GM10847 (cell line): ENCODE results near the gene IRAK1.

Experiments used
- POLR2A ChIP-seq: IDR thresholded peaks from 2 replicates; pipeline ENCODE4 v1.6.1; 2011; ENCODE audit not compliant: insufficient read length; ENCODE audit errors: extremely low read depth

The IRAK1 gene

DNA sequence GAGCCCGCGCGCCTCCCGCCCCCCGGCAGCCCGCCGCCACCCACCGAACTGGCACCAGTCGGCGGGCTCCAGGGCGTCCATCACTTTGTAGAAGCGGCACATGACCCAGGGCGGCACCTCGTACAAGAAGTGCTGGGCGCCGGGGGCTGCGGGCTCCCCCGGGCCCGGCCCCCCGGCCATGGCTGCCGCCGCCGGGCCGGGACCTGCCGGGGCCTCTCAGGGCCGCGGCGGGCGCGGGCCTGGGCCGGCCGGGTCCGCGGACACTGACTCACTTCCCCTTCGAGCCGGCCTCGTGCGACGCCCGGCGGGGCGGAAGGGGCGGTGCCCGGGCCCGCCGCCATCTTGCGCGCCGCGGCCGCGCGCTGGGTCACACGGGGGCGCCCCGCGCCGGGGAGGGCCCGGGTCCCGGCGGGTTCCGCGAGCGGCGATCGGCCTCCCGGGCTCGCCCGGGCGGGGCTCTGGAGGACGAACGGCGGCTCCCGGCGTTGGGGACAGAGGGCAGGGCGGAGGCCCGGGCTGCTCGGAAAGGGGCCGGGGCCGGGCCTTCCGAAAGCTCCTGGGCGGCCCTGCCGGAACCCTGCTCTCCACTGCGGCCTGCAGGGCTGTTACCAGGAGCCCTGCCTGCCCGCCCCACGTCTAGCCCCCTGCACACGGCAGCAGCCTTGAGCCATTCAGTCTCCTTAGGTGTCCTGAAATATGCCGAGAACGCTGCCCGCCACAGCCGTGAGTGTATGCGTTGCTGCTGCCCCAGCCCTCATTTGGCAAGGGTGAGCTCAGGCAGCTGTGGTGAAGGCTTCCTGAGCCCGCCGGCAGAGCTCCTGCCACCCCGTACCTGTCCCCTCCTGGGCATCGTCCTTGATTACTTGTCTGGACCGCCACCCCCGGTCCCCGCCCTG, at the start of gene IRAK1:
IRAK1 (minus strand) TSS at position 270 of the 896 bp plus-strand sequence; CDS start at position 180, 90 bp downstream.
- peak; percentile 16 for TF ChIP-seq POLR2A

GRCh38 chrX:154068560-154068959, 48.9 kb upstream of the IRAK1 start:
- no peak for TF ChIP-seq POLR2A

GRCh38 chrX:154064637-154065435, 45.1 kb upstream of the IRAK1 start:
- no peak for TF ChIP-seq POLR2A

DNA sequence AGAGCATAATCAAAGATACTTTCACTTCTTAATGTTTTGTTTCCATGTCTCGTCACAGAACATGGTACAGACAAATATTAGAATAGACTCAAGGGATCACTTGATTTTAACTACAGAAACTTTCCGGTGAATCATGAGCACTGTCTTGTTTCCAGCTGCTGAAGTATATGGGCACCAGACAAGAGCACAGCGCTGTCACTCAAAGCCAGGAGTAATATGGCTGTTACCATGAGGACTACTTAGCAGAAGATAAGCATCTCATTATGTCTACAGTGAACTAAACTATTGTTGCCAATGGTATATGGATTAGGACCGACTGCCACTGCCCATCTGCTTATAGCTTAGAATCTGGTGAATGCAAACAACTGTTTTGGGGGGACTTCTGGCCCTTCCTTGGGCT, 43.5 kb upstream of the IRAK1 start:
- no peak for TF ChIP-seq POLR2A

GRCh38 chrX:154061801-154062200, 42.1 kb upstream of the IRAK1 start:
- TF ChIP-seq POLR2A = no peak

DNA sequence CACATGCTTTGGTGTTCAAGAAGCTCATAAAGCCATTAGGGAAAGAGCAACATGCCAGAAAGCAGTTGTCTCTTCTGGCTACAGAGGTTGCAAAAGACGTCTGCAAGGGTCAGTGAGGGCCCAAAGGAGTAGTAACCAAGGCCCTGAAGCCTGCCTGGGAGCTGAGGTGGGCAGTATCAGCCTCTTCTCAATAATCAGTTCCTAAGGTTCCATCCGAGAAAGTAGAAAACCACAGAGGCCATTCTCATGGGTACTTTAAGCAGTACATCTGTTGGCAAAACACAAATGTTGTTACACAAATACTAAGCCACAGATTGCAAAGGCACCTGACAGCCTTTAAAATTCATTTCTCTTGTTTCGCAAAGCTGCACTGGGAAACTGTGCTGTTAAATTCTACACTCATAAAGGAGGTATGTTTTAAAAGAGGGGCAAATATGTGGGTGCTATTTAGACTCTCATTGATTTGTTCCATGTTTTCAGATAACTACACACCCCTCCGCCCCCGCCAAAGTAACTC, 40.1 kb upstream of the IRAK1 start:
- no peak for TF ChIP-seq POLR2A

- no peak for TF ChIP-seq POLR2A
Observed at GRCh38 chrX:154059231-154059630, 39.5 kb upstream of the IRAK1 start.

DNA sequence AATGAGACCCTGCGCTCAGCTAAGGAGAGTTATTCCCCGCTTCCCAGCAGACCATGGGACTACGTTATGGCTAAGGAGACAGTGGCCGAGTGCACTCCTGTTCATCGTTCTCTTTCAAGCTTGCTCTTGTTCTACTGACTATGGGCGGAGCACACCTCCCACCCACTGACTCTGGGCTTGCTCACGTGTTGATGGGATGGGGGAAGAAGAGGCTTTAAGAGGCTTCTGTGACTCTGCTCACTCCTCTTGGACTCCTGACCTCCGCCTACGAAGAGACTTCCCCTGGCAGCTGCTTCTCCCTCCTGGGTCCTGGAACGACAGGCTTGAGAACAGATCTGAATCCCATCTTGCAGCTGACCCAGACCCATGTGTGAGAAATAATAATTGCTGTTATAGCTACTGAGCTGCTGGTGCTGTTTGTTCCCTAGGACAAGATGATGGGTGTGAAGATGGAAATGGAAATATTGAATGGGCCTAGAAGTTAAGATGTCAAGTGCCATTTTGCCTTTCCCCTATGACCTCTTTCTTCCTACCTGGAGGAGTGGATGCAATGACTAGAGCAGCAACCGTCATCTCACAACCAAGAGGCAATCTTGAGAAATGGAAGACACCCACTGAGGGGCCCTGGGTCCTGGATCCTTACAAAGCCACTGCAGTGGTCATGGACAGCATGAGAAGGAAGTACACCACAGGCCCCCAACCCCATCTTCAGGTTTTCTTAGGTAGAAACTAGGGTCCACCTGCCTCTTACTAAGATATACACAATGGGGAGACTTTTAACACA, 38.7 kb upstream of the IRAK1 start:
- TF ChIP-seq POLR2A = no peak

DNA sequence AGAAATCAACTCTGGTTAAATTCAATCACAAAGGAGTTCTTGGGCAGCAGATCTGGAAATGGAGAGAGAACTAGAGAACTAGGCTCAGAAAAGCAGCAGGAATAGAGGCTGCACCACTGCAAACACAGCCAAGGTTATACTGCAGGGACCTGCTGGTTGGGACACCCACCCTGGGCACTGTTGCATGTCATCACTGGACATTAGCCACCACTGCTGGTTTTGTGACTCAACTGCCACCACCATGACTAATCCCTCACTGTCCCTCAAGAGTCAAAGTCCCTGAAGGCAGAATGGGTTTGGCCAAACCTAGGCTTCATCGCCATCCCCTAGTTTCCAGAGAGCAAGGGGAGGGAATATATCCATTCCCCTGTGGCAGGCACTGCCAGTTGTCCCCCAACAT, 38.1 kb upstream of the IRAK1 start:
- TF ChIP-seq POLR2A = no peak

- no peak for TF ChIP-seq POLR2A
Observed at GRCh38 chrX:154056770-154057241, 37.1 kb upstream of the IRAK1 start.

DNA sequence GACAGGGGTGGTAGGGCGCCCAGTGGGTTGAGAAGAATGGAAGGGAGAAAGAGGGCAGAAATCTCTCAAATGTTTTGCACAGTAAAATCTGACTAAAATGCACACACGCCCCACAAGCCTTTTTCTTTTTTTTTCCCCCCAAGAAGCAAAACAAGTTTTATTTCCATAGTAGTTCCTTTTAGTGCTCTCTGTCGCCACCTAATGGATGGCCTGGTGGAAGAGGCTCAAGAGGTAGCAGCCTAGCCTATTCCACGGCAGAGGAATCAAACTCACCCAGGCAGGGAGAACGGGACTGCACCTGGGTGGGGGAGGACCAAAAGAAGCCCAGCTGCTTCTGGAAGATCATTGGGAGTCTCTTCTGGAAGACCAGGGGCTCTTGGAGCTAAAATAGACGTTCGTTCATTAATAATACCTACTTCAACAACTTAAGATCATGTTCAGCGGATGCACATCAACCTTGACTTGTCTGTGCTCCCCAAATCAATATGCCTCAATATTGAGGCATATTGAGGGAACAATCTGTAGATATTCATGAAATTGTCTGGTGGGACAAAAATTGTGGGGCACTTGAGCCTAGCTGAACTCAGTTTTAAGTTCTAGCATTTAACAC, 31.6 kb upstream of the IRAK1 start:
- no peak for TF ChIP-seq POLR2A

DNA sequence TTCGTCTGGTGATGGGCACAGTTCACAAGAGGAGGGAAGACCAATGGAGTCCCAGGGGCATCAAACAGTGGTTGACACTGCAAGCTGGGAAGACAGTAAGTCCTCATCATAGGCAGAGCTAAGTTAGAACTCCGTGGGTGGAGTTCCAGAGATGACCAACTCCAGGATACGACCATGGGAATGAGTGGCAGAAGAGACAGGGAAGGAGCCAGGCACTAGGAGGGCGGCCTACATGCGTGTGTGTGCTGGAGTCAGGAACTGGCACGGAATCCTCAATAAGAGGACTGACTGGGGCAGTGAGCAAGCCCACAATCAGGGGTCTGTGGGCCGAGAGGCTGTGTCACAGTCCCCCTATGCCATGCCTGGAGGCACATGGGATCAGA, 30.4 kb upstream of the IRAK1 start:
- TF ChIP-seq POLR2A = no peak

GRCh38 chrX:154049209-154050112, 29.8 kb upstream of the IRAK1 start:
- TF ChIP-seq POLR2A = no peak

GRCh38 chrX:154048398-154048797, 28.7 kb upstream of the IRAK1 start:
- no peak for TF ChIP-seq POLR2A
